PFSK-1 (cell line): Measurements from ENCODE around the gene BFSP2.

Experiments
- FOXP2 ChIP-seq: optimal IDR thresholded peaks from 2 replicates; pipeline ENCODE3; 2011; ENCODE audit warnings: borderline replicate concordance, control low read depth, inconsistent platforms; ENCODE audit not compliant: insufficient read depth; ENCODE audit errors: extremely low read length, extremely low read depth
- POLR2AphosphoS5 ChIP-seq: IDR thresholded peaks from 2 replicates; pipeline ENCODE4 v1.6.1; 2012; ENCODE audit warnings: low read depth, mild to moderate bottlenecking, control low read depth, low read length, moderate library complexity
- SIN3A ChIP-seq: IDR thresholded peaks from 2 replicates; pipeline ENCODE4 v1.6.1; 2012; ENCODE audit warnings: mild to moderate bottlenecking, low read length, moderate library complexity, borderline replicate concordance; ENCODE audit not compliant: insufficient read depth
- TAF1 ChIP-seq: IDR thresholded peaks from 2 replicates; pipeline ENCODE4 v1.6.1; 2012; ENCODE audit warnings: low read length, control low read depth, borderline replicate concordance; ENCODE audit not compliant: insufficient read depth
- TF ChIP-seq, protein P1 (sequence below), 2 experiments: IDR thresholded peaks; 2 replicates each; pipeline versions ENCODE4 v1.6.1 to v1.8.0; 2011 to 2012; ENCODE audit warnings: low read depth in 2 of 2, low read length in 2 of 2, control low read depth in 1 of 2, inconsistent platforms in 1 of 2, mild to moderate bottlenecking in 1 of 2, moderate library complexity in 1 of 2; ENCODE audit not compliant: insufficient read depth in 1 of 2

BFSP2 gene

DNA sequence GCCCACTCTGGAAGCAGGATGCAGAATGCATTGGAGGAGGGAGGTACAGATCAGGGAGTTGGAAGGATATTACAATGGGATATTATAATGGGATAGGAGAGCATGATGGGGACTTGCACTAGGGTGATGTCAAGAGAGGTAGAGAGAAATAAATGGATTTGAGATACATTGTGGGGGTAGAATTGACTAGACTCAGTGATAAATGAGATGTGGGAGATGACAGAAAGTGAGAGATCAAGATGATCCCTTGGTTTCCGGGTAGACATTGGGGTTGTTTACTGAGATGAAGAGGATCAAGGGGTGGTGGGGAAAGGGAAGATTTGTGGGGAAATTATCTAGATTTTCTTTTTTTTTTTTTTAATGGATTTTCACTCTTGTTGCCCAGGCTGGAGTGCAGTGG, 42.7 kb downstream of the BFSP2 start:
- no peak for TF ChIP-seq TAF1
- TF ChIP-seq, protein P1, sequence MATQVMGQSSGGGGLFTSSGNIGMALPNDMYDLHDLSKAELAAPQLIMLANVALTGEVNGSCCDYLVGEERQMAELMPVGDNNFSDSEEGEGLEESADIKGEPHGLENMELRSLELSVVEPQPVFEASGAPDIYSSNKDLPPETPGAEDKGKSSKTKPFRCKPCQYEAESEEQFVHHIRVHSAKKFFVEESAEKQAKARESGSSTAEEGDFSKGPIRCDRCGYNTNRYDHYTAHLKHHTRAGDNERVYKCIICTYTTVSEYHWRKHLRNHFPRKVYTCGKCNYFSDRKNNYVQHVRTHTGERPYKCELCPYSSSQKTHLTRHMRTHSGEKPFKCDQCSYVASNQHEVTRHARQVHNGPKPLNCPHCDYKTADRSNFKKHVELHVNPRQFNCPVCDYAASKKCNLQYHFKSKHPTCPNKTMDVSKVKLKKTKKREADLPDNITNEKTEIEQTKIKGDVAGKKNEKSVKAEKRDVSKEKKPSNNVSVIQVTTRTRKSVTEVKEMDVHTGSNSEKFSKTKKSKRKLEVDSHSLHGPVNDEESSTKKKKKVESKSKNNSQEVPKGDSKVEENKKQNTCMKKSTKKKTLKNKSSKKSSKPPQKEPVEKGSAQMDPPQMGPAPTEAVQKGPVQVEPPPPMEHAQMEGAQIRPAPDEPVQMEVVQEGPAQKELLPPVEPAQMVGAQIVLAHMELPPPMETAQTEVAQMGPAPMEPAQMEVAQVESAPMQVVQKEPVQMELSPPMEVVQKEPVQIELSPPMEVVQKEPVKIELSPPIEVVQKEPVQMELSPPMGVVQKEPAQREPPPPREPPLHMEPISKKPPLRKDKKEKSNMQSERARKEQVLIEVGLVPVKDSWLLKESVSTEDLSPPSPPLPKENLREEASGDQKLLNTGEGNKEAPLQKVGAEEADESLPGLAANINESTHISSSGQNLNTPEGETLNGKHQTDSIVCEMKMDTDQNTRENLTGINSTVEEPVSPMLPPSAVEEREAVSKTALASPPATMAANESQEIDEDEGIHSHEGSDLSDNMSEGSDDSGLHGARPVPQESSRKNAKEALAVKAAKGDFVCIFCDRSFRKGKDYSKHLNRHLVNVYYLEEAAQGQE (IDR thresholded peaks at IDR 0.05; ENCODE audit: insufficient read depth in 1 of 2, low read depth in 2 of 2, low read length in 2 of 2): no peak
- TF ChIP-seq SIN3A: no peak
- TF ChIP-seq FOXP2: no peak
- no peak for TF ChIP-seq POLR2AphosphoS5

DNA sequence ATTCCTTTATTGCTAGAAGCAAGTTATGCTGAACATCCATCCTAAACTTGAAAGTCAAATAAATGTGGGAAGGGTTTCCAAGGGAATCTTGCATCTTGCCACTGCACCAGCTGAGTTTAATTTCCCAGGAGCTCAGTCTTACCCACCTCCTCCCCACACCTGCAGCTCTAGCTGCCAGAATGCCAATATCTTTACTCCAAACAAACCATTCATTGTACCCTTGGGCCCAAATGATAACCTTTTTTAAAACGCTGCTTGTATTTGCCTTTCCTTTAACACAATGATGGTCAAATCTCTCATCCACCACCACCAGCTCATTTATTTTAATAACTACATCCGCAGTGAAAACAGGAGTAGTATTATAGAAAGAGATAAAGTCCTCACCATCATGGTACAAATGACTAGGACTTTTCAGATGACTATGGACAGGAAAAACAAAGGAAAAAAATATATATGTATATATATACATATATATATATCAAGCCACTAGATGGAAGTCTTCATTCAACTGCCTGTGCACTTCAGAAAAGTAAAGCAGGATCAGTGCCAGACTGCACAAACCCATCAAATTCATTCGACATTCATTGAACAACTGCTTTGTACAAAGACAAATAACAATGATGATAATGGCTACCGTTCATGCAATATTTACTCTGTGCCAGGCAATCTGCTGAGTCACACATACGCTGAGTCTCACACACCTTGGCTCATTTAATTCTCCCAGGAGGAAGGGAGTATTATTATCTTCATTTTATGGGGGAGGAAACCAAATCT, 44.0 kb downstream of the BFSP2 start:
- TF ChIP-seq, protein P1 (IDR thresholded peaks at IDR 0.05; ENCODE audit: insufficient read depth in 1 of 2, low read depth in 2 of 2, low read length in 2 of 2): no peak
- TF ChIP-seq SIN3A: no peak
- no peak for TF ChIP-seq FOXP2
- TF ChIP-seq TAF1: no peak
- no peak for TF ChIP-seq POLR2AphosphoS5

DNA sequence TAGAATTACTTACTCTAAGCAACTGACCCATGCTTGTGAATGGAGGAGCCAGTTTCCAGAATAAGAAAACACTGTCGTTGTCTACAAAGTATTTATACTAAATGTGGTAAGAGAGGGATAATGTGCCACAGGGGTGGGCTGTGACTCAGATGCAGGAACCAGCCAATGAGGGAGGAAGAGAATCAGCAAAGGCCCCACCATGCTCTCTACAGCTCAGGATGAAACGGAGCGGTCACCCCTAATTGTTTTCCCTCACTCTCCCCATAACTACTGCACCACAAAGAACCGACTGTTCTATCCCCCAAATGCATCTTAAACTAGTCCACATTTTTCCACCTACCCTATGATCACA, 44.5 kb downstream of the BFSP2 start:
- TF ChIP-seq SIN3A: no peak

DNA sequence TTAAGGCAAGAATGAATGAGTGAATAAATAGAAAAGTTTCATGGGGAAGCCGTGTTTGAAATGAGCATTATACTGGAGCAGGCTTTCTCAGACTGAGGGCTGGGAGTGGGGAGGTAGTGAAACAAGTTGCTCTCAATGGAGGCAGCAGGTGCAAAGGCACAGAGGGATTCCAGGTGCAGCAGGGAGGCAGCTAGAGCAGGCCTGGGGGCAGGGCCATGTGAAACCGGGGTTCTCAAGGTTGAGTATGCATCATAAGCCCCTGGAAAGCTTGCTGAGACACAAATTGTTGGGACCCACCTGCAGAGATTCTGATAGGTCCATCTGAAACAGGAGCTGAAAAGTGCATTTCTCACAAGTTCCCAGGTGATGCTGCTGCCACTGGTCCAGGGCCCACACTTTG, 45.3 kb downstream of the BFSP2 start:
- no peak for TF ChIP-seq TAF1

DNA sequence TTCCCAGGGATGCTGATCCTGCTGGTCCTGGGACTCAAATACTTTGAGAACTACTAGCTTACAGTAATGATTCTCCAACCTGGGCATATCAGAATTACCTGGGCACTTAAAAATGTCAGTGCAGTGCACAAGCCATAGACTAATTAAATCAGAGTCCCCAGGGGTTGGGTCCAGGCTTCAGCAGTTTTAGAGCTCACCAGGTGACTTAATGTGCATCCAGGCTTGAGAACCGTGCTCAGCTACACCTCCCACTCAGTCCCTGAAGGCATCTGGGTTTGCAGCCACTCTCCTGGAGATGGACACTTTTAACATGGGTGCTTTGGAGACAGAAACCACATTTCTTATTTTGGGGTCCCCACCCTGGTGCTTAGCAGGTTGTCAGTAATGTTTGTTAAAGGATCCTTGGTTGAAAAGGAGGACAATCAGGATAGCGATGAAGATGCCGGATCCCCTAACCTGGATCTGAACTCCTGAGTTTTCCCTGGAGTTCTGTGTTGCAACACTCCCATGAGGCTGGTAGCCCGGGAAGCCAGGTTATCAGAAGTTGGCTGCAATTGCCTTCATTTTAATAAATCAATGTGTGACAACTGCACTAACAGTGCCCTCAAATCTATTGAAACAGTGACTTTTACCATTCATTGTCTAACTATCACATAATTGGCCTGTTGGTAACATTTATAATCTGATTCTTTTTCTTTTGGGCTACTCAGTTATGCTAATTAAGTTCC, 48.1 kb downstream of the BFSP2 start:
- TF ChIP-seq SIN3A (no peak), POLR2AphosphoS5 (no peak), FOXP2 (no peak), TAF1 (no peak)
- TF ChIP-seq, protein P1 (IDR thresholded peaks at IDR 0.05; ENCODE audit: insufficient read depth in 1 of 2, low read depth in 2 of 2, low read length in 2 of 2): no peak

DNA sequence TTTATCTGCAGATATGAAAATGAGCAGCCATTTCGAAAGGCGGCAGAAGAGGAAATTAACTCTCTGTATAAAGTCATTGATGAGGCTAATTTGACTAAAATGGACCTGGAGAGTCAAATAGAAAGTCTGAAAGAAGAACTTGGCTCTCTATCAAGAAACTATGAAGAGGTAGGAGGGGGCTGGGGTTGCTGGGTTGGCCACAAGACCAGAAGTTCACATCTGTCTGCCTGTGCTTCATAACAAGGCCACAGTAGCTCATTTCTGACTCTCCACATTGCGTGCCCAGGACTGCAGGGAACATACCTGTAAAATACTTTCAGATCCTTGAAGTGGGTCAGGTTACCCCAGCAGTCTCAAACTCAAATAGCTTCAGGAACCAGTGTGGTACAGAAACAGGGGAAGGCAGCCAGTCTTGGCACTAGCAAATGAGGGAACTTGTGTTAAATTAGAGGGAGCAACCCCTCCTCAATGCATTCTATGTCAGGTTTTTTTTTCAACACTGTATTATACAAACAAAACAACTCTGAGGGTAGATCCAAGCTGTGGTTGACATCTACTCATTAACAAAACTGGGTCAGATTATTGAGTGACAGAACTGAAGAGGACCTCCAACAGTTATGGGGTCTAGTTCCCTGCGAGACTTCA, 48.7 kb downstream of the BFSP2 start:
- TF ChIP-seq SIN3A: no peak

DNA sequence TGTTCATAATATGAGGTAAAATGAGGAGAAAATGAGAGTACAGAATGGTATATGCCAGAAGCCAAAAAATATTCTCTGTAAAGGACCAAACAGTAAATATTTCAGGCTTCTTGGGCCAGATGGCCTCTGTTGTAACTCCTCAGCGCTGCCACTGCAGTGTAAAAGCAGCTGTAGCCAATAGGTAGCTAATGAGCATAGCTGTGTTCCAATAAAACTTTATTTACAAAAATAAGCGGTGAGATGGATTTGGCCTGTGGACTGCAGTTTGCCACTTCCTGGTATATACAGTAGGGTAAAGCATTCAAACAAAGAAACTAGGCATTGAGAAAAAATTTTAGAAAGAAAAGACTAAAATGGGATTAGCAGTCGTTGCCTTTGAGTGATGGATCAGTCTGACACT, 51.5 kb downstream of the BFSP2 start:
- TF ChIP-seq TAF1 (no peak), FOXP2 (no peak), SIN3A (no peak), POLR2AphosphoS5 (no peak)
- TF ChIP-seq, protein P1 (IDR thresholded peaks at IDR 0.05; ENCODE audit: insufficient read depth in 1 of 2, low read depth in 2 of 2, low read length in 2 of 2): no peak
